ENCODE measurements around the gene ZC3H8.
A peak's percentile ranks its signal among the peaks of the same experiment; 100 is the strongest.

ZC3H8 gene

DNA sequence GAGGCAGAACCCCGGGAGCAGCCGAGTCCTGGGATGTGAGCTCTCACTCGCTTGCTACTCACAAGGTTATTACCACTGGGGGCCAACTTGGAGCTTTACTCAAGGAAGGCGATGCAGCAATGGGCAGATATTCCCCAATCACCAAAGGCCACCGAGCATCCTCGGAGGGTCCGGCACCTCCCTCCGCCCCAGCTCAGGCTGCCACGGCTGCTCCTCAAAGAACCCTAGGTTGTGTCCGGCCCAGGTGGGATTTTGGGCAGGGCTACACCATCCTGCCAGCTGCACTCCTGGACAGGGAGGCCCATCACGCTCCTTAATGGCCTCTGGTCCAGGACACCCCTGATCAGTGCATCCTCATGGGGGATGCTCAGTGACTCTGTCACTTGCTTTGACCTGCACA, 91.9 kb downstream of the ZC3H8 start:
- Histone ChIP-seq H3K79me1 (ENCODE audit: low read depth, low read length) (peaks cover 3% of the 10 kb centered on the region), H2BK15ac (ENCODE audit: low read length) (no peak overlapping the region), H3K9ac (ENCODE audit: low read depth, low read length, poor library complexity) (no peak overlapping the region), H3K4ac (ENCODE audit: low read length) (no peak overlapping the region), H3K27ac (replicated peaks; ENCODE audit: low read length) (no peak overlapping the region), H2BK12ac (ENCODE audit: low read length) (no peak overlapping the region), H3K9me3 (replicated peaks in 1 of 2; ENCODE audit: control insufficient read depth in 2 of 2, insufficient read depth in 1 of 2, low read depth in 1 of 2, low read length in 2 of 2) (no peaks in the 10 kb centered on the region), H4K8ac (ENCODE audit: low read depth, low read length) (no peak overlapping the region), H3K36me3 (replicated peaks in 1 of 2; ENCODE audit: control insufficient read depth in 2 of 2, insufficient read depth in 2 of 2, low read length in 2 of 2) (peaks cover 0 to 8% of the 10 kb centered on the region in 2 donors), H2BK5ac (ENCODE audit: low read length) (no peak overlapping the region), H3K4me1 (ENCODE audit: control insufficient read depth in 2 of 2, insufficient read depth in 1 of 2, low read depth in 1 of 2, low read length in 2 of 2) (peaks cover 0 to 2% of the 10 kb centered on the region in 2 donors), H3K23ac (ENCODE audit: low read depth, low read length, poor library complexity) (no peak overlapping the region), H2AK5ac (ENCODE audit: low read depth, low read length) (no peak overlapping the region), H2AFZ (ENCODE audit: low read length) (no peak overlapping the region), H3K14ac (ENCODE audit: low read length) (no peak overlapping the region), H2BK120ac (ENCODE audit: low read depth, low read length) (no peak overlapping the region), H3K4me3 (ENCODE audit: low read length in 2 of 2) (no peak overlapping the region), H3K4me2 (ENCODE audit: insufficient read depth, low read length, poor library complexity, severe bottlenecking) (no peak overlapping the region), H3K18ac (ENCODE audit: low read length) (no peak overlapping the region), H4K91ac (ENCODE audit: low read depth, low read length, poor library complexity) (no peak overlapping the region), H3K27me3 (ENCODE audit: control insufficient read depth in 3 of 3, insufficient read depth in 3 of 3, low read depth in 1 of 3, low read length in 3 of 3) (no peaks in the 10 kb centered on the region)
- WGBS, 2 donors (ENCODE audit: extremely low coverage in 2 of 2, insufficient read length in 2 of 2, insufficient replicate concordance in 1 of 2) = no CpG with 5 or more reads among the region's 11 CpGs
- DNase-seq (ENCODE audit: low spot score) = no peak

DNA sequence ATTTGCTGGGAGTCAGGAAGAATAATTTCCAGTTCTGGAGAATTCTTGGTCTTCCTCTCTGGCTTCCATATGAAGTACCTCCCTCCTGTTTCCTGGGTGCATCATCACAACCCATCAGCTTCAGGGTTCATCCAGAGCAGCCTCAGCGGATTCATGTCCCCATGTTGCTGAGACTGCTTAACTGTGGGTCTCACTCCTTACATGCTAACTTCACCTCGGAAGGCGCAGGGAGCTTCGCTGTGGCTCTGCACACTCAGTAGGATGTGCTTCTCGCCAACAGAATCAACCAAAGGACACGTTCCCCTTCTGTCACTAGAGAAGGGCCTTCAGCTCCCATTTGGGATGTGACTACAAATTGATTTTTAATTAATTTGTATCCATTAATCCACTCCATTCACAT, 92.5 kb downstream of the ZC3H8 start:
- Histone ChIP-seq H3K36me3 (replicated peaks in 1 of 2; ENCODE audit: control insufficient read depth in 2 of 2, insufficient read depth in 2 of 2, low read length in 2 of 2) (peaks cover 0 to 7% of the 10 kb centered on the region in 2 donors), H3K9me3 (replicated peaks in 1 of 2; ENCODE audit: control insufficient read depth in 2 of 2, insufficient read depth in 1 of 2, low read depth in 1 of 2, low read length in 2 of 2) (no peaks in the 10 kb centered on the region), H2BK15ac (ENCODE audit: low read length) (no peak overlapping the region), H3K79me1 (ENCODE audit: low read depth, low read length) (peaks cover 3% of the 10 kb centered on the region), H2BK120ac (ENCODE audit: low read depth, low read length) (no peak overlapping the region), H4K8ac (ENCODE audit: low read depth, low read length) (no peak overlapping the region), H3K4me1 (ENCODE audit: control insufficient read depth in 2 of 2, insufficient read depth in 1 of 2, low read depth in 1 of 2, low read length in 2 of 2) (peaks cover 0 to 2% of the 10 kb centered on the region in 2 donors), H3K4ac (ENCODE audit: low read length) (no peak overlapping the region), H3K9ac (ENCODE audit: low read depth, low read length, poor library complexity) (no peak overlapping the region), H2BK12ac (ENCODE audit: low read length) (no peak overlapping the region), H3K27ac (replicated peaks; ENCODE audit: low read length) (no peak overlapping the region), H3K27me3 (ENCODE audit: control insufficient read depth in 3 of 3, insufficient read depth in 3 of 3, low read depth in 1 of 3, low read length in 3 of 3) (no peaks in the 10 kb centered on the region), H3K4me2 (ENCODE audit: insufficient read depth, low read length, poor library complexity, severe bottlenecking) (no peak overlapping the region), H2BK5ac (ENCODE audit: low read length) (no peak overlapping the region), H3K4me3 (ENCODE audit: low read length in 2 of 2) (no peak overlapping the region), H2AK5ac (ENCODE audit: low read depth, low read length) (no peak overlapping the region), H3K18ac (ENCODE audit: low read length) (peak overlapping the region; percentile 21), H3K23ac (ENCODE audit: low read depth, low read length, poor library complexity) (no peak overlapping the region), H4K91ac (ENCODE audit: low read depth, low read length, poor library complexity) (no peak overlapping the region), H2AFZ (ENCODE audit: low read length) (no peak overlapping the region), H3K14ac (ENCODE audit: low read length) (no peak overlapping the region)
- WGBS, 2 donors (ENCODE audit: extremely low coverage in 2 of 2, insufficient read length in 2 of 2, insufficient replicate concordance in 1 of 2) = no CpG with 5 or more reads among the region's 6 CpGs
- DNase-seq (ENCODE audit: low spot score) = no peak

Data from neuronal stem cell (in vitro differentiated cells).